GM19328 (cell line): ENCODE results near the gene EIF2S3B.
"Not testable (repeated sequence)": the region's sequence is repeated elsewhere in the genome, so short reads cannot be mapped to it uniquely, and the experiment has no call there.

Source experiments
- ATAC-seq: cut with Tn5 transposase; IDR thresholded peaks from one replicate; pipeline ENCODE4 v1.9.1; 2021; ENCODE audit warnings: mild to moderate bottlenecking, moderate library complexity; ENCODE audit not compliant: unreplicated experiment

EIF2S3B gene

GRCh38 chr12:10505620-10506019 is at the start of gene EIF2S3B:
Gene EIF2S3B (plus strand): TSS chr12:10505890. CDS start chr12:10505903, 13 bp downstream.
- no peak for ATAC-seq

DNA sequence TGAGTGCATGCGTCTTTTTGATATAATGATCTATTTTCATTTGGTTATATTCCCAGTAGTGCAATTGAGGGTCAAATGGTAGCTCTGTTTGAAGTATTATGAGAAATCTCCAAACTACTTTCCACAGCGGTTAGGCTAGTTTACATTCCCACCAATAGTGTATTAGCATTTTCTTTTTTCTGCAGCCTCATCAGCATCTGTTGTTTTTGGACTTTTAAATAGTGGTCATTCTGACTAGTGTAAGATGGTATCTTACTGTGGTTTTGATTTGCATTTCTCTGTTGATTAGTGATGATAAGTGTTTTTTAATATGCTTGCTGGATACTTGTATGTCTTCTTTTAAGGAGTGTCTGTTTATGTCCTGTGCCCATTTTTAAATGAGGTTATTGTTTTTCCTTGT is 48.8 kb upstream of the EIF2S3B start:
- no peak for ATAC-seq

- ATAC-seq: no peak
These were observed 47.9 kb upstream of the EIF2S3B start for GRCh38 chr12:10457760-10458159.

GRCh38 chr12:10466311-10466710 is 39.4 kb upstream of the EIF2S3B start:
- no peak for ATAC-seq

DNA sequence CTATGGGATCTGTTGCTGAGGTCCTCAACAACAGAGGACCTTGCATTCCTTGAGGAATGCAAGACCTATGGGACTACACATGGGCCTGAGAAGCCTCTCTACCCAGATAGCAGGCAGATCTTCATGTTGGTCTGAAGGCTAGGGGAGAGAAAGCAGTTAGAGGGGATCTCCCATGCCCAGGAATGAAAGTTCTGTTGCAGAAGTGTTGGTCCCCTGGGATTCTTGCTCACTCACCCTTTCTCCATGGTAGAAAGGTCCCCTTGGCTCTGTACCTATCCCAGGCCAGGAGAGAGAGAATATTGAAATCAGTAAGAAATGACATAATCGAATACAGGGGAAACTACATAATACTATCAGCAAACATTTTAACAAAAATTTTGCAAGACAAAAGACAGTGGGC is 36.0 kb upstream of the EIF2S3B start:
- no peak for ATAC-seq

DNA sequence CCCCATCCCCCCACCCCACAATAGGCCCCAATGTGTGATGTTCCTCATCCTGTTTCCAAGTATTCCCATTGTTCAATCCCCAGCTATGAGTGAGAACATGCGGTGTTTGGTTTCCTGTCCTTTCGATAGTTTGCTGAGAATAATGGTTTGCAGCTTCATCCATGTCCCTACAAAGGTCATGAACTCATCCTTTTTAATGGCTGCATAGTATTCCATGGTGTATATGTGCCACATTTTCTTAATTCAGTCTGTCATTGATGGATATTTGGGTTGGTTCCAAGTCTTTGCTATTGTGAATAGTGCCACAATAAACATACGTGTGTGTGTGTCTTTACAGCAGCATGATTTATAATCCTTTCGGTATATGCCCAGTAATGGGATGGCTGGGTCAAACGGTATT is 32.9 kb upstream of the EIF2S3B start:
- not testable (repeated sequence) for ATAC-seq

GRCh38 chr12:10481901-10482300 is 23.8 kb upstream of the EIF2S3B start:
- not testable (repeated sequence) for ATAC-seq

GRCh38 chr12:10487328-10487727 is 18.4 kb upstream of the EIF2S3B start:
- not testable (repeated sequence) for ATAC-seq

DNA sequence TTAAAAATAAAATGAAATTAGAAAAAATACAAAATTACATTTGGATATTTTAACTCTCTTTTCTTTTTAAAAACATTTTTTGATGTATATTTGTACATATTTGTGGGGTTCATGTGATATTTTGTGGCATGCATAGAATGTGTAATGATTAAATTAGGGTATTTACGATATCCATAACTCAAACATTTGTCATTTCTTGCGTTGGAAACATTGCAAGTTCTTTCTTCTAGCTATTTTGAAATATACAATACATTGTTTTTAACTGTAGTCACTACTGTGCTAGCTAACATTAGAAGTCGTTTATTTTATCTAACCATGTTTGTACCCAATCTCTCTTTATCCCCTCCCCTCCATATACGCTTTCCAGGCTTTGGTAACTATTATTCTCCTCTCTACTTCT is 13.9 kb upstream of the EIF2S3B start:
- ATAC-seq: no peak

DNA sequence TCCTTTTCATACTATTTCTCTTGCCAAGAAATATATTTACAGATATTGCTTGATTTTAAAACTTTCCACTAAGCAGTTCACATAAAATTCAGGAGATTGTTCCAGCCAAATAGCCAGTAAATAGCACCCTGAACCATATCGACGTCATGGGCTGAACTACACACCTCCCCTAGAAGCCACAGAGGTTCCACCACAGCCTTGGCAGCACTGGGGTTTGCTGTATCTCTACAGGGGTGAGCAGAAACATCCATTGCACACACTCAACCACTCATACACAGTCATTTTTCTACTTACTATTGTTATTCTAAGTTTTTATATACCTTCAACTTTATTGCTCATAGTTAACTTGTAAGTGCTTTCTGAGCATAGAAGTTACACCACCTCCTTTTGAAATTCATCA is 8.1 kb upstream of the EIF2S3B start:
- ATAC-seq: no peak

DNA sequence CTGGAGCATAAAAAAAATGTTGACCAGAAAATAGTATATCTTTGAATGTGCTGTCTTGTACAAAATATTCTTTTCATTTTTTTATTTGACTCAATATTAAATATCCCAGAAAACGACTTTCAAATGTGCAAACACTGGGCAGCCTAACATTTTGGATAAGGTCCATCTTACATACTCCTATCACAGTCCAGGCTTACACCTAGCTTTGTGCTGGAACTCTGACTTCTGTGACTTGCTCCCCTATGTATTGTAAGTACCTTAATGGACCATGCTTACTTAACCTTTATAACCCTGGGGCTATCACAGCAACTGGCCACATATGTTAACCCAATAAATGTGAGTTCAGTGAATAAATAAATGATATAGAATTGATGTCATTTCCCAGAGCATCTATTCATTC is 7.6 kb upstream of the EIF2S3B start:
- no peak for ATAC-seq

DNA sequence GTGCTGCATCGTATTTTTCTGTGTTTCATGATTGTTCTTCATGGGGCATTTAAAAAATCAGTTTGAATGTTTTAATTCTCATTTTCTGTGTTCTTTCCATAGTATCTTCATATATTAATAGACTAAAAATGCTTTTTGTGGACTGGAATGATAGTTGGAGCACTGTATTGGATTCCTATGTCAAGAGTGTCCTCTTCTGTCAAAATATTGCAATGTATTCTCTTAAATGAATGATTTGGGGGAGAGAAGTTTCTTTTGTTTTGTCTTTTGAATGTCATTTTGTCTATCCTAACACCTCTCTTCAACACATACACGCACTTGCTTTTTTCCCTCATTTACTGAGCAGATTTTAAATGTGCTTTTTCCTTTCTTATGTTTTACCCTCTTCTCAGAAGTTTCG is 4.7 kb upstream of the EIF2S3B start:
- ATAC-seq: no peak

DNA sequence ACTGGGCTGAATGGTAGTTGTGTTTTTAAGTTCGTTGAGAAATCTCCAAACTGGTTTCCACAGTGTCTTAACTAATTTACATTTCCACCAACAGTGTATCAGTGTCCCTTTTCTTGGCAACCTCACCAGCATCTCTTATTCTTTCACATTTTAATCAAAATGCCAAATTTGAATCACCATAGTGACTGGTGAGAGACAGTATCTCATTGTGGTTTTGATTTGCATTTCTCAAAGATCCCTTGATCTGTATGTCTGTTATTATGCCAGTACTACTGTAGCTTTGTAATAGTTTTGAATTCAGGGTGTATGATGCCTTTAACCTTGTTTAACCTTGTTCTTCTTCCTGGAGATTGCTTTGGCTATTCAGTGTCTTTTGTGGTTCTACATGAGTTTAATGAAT is 2.2 kb upstream of the EIF2S3B start:
- ATAC-seq: no peak

DNA sequence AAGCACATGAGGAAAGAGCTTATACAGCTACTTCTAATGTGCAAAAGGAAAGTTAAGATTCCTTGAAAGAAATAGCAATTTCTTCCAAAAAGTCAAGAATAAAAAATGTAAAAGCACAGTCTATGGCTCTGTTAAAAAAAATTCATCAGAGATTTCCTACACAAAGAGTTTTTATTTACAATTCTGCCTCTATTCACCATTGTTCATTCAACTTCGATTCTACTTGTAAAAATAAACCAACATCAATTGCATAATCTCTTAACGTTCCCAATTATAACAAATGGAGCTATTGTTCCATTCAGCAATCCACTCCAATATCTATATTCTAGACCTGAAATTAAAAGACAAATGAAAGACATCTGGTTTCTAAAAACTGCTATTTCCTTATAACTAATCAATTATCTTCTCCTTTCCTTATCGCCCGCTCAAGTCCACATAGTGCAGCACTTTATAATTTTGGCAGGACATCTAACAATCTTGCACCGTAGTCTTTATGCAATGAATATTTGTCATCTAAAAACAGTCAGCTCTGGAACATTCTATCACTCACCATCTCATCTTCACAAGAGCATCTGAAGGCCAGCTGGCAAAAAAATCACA is 6.2 kb downstream of the EIF2S3B start:
- ATAC-seq: no peak

GRCh38 chr12:10512798-10513197 is 7.1 kb downstream of the EIF2S3B start:
- ATAC-seq: no peak

DNA sequence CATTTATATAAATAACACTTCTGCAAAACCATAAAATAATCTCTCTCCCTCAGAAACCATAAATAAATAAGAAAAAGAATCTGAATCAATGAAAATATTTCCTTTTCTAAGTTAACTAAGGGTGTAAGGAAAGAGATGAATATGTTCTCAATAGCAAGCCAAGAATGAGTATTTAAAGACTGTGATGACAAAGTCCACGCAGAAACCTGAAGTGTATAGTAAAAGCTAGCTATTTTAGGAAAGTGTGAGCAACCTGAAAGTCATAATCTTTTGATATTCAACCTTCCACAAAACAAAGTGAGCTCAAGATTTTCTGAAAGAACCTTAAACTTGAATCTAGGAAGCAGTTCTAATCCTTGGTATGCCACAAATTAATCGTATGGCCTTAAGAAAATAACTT is 15.9 kb downstream of the EIF2S3B start:
- ATAC-seq: no peak

GRCh38 chr12:10528174-10528953 is 22.7 kb downstream of the EIF2S3B start:
- no peak for ATAC-seq

DNA sequence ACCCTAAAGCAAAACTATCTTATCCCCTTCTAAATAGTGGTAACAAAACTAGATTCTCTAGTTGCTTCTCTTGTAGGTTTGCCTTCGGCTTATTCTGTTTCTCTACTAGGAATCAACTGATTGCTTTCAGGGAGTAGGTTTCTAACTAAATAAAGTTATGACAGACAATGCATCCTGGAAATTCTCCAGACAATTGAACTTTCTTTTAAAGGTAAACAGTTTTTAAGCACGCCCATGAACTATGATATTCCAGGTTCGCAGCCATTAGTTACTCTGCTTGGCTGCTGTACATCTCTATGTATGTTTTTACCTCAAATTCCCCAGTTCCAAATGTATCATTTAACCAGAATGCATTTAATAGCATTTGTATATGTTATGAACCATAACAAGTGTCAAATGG is 23.9 kb downstream of the EIF2S3B start:
- ATAC-seq: no peak

GRCh38 chr12:10537721-10538120 is 32.0 kb downstream of the EIF2S3B start:
- no peak for ATAC-seq

DNA sequence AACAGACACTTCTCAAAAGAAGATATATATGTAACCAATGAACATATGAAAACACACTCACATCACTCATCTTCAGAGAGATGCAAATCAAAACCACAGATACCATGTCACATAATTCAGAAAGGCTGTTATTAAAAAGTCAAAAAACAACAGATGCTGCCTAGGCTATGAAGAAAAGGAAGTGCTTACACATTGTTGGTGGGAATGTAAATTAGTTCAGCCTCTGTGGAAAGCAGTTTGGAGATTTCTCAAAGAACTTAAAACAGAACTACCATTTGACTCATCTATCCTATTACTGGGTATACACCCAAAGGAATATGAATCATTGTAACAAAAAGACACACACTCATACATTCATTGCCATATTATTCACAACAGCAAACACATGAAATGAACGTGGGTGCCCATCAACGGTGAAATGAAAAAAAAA is 35.1 kb downstream of the EIF2S3B start:
- ATAC-seq: peak; percentile 89

GRCh38 chr12:10543499-10543898 is 37.8 kb downstream of the EIF2S3B start:
- ATAC-seq: no peak

DNA sequence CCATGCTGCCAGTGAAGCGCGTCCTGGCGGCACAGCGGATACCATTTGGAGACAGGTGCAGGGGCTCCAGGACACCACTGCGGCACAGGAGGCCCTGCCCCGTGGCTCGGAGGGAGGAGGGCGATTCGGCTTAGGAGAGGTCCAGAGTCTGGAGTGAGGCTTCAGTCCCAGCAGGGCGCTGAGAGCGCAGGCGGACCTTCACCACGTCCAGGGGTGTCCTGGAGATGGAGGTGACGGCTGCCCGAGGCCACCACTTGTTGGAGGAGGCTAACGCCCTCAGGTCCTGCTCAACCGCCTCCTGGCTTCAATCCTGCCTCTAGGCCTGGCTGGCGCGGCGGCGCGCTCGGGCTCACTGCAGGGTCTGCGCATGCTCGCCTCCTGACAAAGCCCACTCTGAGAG is 45.7 kb downstream of the EIF2S3B start:
- no peak for ATAC-seq

DNA sequence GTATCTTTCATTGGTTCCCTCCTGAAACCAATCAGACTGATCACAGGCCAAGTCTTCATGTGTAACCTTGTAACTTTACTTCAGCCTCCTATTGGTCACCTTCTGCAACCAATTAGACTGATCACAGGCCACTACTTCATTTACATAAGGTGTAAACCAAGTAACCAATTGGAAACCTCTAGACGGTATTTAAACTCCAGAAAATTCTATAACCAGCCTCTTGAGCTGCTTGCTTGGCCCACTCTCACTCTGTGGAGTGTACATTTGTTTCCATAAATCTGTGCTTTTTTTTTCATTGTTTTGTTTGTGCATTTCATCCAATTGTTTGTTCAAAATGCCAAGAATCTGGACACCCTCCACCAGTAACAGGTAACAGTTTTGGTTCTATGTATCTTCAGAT is 47.5 kb downstream of the EIF2S3B start:
- ATAC-seq: no peak
